ENCODE measurements around the gene SLC30A1. TPM values are rescaled to one million over a fixed set of nuclear protein-coding genes. Genes with fewer than 3 reads are reported as not detected.

Gene SLC30A1
- total and polyA plus RNA-seq, 12 donors: 4.6 to 82.6 (median 37.5) TPM

DNA sequence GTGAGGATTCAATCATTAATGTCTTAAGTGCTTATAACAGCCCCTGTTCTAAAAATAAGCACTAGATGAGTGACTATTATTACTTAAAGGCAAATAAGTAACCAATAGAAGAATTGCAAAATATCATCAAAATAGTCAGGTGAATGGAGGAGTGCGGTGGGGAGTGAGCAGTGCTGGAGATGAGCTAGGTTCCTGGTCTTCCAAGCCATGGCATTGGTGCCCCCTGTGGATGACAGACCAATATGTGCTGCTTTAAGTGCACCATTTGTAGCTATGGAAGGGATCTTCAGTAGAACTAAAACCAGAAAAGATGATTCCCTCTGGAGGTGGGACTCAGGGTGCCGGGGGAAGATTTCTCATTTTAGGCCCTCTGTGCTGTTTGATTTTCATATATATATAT lies 46.1 kb upstream of the SLC30A1 start:
- 69 to 88% (median 78%) methylated on average over 2 of the region's 2 CpGs for WGBS, 4 donors
- no peak overlapping the region for H3K4me3 ChIP-seq
- DNase-seq: peak in 2 of 7 donors; percentile 30 to 42

DNA sequence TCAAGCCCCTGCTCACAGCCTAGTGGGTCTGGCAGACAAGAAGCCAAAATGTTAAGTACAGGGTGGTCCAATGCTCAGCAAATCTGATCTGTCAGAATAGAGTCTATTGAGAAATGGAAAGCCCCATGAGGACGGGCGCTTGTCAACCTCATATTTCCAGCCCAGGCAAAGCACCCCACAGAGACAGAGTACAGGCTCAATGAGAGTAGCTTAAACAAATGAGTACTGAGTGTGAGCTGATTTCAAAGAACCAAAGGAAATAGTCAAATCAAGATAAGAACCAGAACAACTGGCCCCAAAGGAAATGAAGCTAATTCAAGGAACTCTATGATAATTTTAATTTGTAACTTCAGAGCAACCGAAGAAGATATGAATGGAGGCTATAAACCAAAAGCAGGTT lies 44.6 kb upstream of the SLC30A1 start:
- H3K9me3 ChIP-seq (replicated peaks in 1 of 3): no peaks in the 10 kb centered on the region
- no peak for DNase-seq
- no peak overlapping the region for H3K27ac ChIP-seq
- 81 to 88% (median 85%) methylated on average over 3 of the region's 3 CpGs for WGBS, 4 donors
- no peak overlapping the region for H3K4me3 ChIP-seq
- no peaks in the 10 kb centered on the region for H3K27me3 ChIP-seq
- H3K4me1 ChIP-seq (replicated peaks in 1 of 2): no peaks in the 10 kb centered on the region
- no peaks in the 10 kb centered on the region for H3K36me3 ChIP-seq (replicated peaks in 1 of 2)
- intact Hi-C loops (cut with DNase I): no loop called here
- TF ChIP-seq, protein P1, sequence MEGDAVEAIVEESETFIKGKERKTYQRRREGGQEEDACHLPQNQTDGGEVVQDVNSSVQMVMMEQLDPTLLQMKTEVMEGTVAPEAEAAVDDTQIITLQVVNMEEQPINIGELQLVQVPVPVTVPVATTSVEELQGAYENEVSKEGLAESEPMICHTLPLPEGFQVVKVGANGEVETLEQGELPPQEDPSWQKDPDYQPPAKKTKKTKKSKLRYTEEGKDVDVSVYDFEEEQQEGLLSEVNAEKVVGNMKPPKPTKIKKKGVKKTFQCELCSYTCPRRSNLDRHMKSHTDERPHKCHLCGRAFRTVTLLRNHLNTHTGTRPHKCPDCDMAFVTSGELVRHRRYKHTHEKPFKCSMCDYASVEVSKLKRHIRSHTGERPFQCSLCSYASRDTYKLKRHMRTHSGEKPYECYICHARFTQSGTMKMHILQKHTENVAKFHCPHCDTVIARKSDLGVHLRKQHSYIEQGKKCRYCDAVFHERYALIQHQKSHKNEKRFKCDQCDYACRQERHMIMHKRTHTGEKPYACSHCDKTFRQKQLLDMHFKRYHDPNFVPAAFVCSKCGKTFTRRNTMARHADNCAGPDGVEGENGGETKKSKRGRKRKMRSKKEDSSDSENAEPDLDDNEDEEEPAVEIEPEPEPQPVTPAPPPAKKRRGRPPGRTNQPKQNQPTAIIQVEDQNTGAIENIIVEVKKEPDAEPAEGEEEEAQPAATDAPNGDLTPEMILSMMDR (IDR thresholded peaks at IDR 0.05): no peak
- TF ChIP-seq POLR2A (IDR thresholded peaks at IDR 0.05): no peak

More for the DNA sequence above, 46.1 kb upstream of the SLC30A1 start:
- H3K27ac ChIP-seq: no peak overlapping the region
- intact Hi-C loops (cut with DNase I): no loop called here
- H3K36me3 ChIP-seq (replicated peaks in 1 of 2): no peaks in the 10 kb centered on the region
- peaks cover 0 to under 1% of the 10 kb centered on the region in 2 donors for H3K4me1 ChIP-seq (replicated peaks in 1 of 2)
- no peak for TF ChIP-seq POLR2A (IDR thresholded peaks at IDR 0.05)
- TF ChIP-seq, protein P1 (IDR thresholded peaks at IDR 0.05): peak in 4 of 6 experiments; percentile 13 to 41 (median 27)
- H3K27me3 ChIP-seq: no peaks in the 10 kb centered on the region
- no peaks in the 10 kb centered on the region for H3K9me3 ChIP-seq (replicated peaks in 1 of 3)

DNA sequence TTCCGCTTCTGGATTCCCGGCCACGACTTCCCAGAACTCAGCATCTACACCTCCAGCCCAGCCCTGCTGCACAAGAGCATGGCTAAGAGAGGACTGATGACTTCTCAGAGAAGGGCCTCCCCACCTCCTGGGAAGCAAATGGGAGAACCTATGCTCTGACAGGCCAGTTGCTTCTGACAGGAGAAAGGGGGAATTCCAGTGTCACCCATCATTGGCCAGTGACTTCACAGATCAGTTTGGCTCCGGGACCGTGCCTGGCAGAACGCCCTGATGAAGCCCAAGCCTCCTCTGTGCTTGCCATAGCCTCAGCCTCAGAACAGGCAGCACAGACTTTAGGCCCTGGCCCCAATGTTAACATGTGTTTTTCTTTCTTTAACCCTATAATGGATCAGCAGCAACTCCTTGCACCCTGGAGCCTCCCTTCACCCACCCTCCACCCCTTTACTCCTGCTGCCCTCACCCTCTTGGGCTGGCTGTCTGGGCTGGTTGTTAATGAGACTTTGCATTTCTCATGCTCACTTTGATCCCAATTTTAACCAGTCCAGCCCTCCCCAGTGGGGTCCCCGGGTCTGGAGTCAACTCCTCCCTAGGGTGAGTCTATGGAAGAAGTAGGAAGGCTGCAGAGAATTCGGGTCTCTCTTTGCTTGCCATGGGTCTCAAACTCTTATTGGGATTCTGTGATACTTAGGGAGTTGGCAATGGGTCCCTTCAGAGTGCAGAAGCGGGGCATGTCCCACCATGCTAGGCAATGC lies 42.7 kb upstream of the SLC30A1 start:
- H3K9me3 ChIP-seq (replicated peaks in 1 of 3): no peaks in the 10 kb centered on the region
- no peaks in the 10 kb centered on the region for H3K27me3 ChIP-seq
- intact Hi-C loops (cut with DNase I): no loop called here
- DNase-seq: peak in 2 of 7 donors; percentile 52 to 54
- no peak for TF ChIP-seq POLR2A (IDR thresholded peaks at IDR 0.05)
- TF ChIP-seq, protein P1 (IDR thresholded peaks at IDR 0.05): no peak
- H3K4me3 ChIP-seq: no peak overlapping the region
- WGBS, 4 donors: 61 to 81% (median 74%) methylated on average over 6 to 9 of the region's 9 CpGs
- no peak overlapping the region for H3K27ac ChIP-seq
- no peaks in the 10 kb centered on the region for H3K36me3 ChIP-seq (replicated peaks in 1 of 2)
- no peaks in the 10 kb centered on the region for H3K4me1 ChIP-seq (replicated peaks in 1 of 2)

DNA sequence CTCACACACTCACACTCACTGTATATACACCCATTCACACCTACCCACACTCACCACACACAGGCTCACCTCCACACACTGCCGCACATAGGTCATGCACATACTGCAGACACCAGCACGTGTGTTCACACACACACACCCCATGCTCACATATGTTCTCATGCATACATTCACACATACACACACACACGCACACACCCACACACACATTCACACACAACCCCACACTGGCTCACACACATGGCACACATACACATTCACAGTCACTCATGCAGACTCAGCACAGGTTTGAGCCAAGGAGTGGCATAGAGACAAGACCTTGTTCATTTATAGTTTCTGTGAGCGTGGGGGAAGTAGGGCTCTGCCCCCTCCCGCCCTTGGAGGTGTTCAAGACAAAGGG lies 41.1 kb upstream of the SLC30A1 start:
- Histone ChIP-seq H3K9me3 (replicated peaks in 1 of 3) (no peaks in the 10 kb centered on the region), H3K36me3 (replicated peaks in 1 of 2) (no peaks in the 10 kb centered on the region), H3K27ac (no peak overlapping the region), H3K4me3 (no peak overlapping the region), H3K4me1 (replicated peaks in 1 of 2) (no peaks in the 10 kb centered on the region), H3K27me3 (no peaks in the 10 kb centered on the region)
- 91 to 94% (median 93%) methylated on average over 5 of the region's 5 CpGs for WGBS, 4 donors
- intact Hi-C loops (cut with DNase I): no loop called here
- DNase-seq: no peak
- TF ChIP-seq, protein P1 (IDR thresholded peaks at IDR 0.05): no peak
- TF ChIP-seq POLR2A (IDR thresholded peaks at IDR 0.05): no peak

Data from adrenal gland (tissue), 12 donors.